PC-3 (cell line): ENCODE data around the gene DAPK1. TPM values are rescaled to one million over a fixed set of nuclear protein-coding genes. Genes with fewer than 3 reads are reported as not detected.

ENCODE experiments used
- ATAC-seq: fragments of 200-7000 bp; cut with Tn5 transposase; 2 replicates; pipeline ENCODE4 v1.9.1; 2020; ENCODE audit warnings: mild to moderate bottlenecking, moderate library complexity
- BruUV-seq: library from RNA; stranded (reverse); fragments of 400-500 nt; replicated peaks from 2 replicates; lab custom pipeline; 2021; lab: Mats Ljungman, UMichigan
- CTCF ChIA-PET: fragments of 300-600 bp; sonication (Branson Sonifier 250); formaldehyde crosslinking; loops from one replicate; lab custom pipeline; 2022; ENCODE audit warnings: antibody characterized with exemption; lab: Charles Lee
- POLR2A ChIA-PET: fragments of 300-600 bp; sonication (Branson Sonifier 250); formaldehyde crosslinking; loops from one replicate; lab custom pipeline; 2022; ENCODE audit warnings: antibody characterized with exemption; ENCODE audit not compliant: unreplicated experiment; lab: Charles Lee
- DNase-seq: peaks from one replicate; pipeline ENCODE4 v3.0.0-alpha.2; 2015
- H2AFZ ChIP-seq: fragments of 300-600 bp; sonication (generic); 2 replicates; pipeline ENCODE4 v1.6.0; 2016; ENCODE audit warnings: antibody characterized with exemption, low read length
- H3F3A ChIP-seq: fragments of 300-600 bp; sonication (generic); one replicate; pipeline ENCODE4 v1.6.0; 2017; ENCODE audit warnings: antibody characterized with exemption, low read length, control low read depth, mild to moderate bottlenecking; ENCODE audit not compliant: unreplicated experiment
- H3K27ac ChIP-seq: fragments of 300-600 bp; sonication (generic); 2 replicates; pipeline ENCODE4 v1.5.1; 2016; ENCODE audit warnings: mild to moderate bottlenecking, low read length
- H3K27me3 ChIP-seq: fragments of 300-600 bp; sonication (generic); 2 replicates; pipeline ENCODE4 v1.6.1; 2016; ENCODE audit warnings: low read length, mixed read lengths
- H3K36me3 ChIP-seq: fragments of 300-600 bp; sonication (generic); 2 replicates; pipeline ENCODE4 v1.6.1; 2016; ENCODE audit warnings: low read depth, mixed run types, low read length, mixed read lengths
- H3K4me1 ChIP-seq: fragments of 300-600 bp; sonication (generic); 2 replicates; pipeline ENCODE4 v1.5.1; 2016; ENCODE audit warnings: low read length; ENCODE audit not compliant: insufficient read depth
- H3K4me2 ChIP-seq: fragments of 300-600 bp; sonication (generic); 2 replicates; pipeline ENCODE4 v1.6.0; 2016; ENCODE audit warnings: low read length
- H3K4me3 ChIP-seq: fragments of 300-600 bp; sonication (generic); 2 replicates; pipeline ENCODE4 v1.5.1; 2016; ENCODE audit warnings: mild to moderate bottlenecking, low read length, mixed read lengths
- H3K79me2 ChIP-seq: fragments of 300-600 bp; sonication (generic); 2 replicates; pipeline ENCODE4 v1.6.1; 2017; ENCODE audit warnings: low read length, mixed read lengths
- H3K9ac ChIP-seq: fragments of 300-600 bp; sonication (generic); 2 replicates; pipeline ENCODE4 v1.6.0; 2016; ENCODE audit warnings: mild to moderate bottlenecking, low read length
- H3K9me2 ChIP-seq: fragments of 300-600 bp; sonication (generic); replicated peaks from 2 replicates; pipeline ENCODE4 v1.6.1; 2016; ENCODE audit warnings: mixed run types, low read length, mixed read lengths
- H3K9me3 ChIP-seq: fragments of 300-600 bp; sonication (generic); 2 replicates; pipeline ENCODE4 v1.6.1; 2016; ENCODE audit warnings: low read length, mixed read lengths
- H4K20me1 ChIP-seq: fragments of 300-600 bp; sonication (generic); 2 replicates; pipeline ENCODE4 v1.6.1; 2016; ENCODE audit warnings: low read length, mixed read lengths
- CTCF ChIP-seq: fragments of 300-600 bp; sonication (generic); conservative IDR thresholded peaks from 2 replicates; pipeline ENCODE4 v1.5.1; 2017; ENCODE audit warnings: antibody characterized with exemption, low read depth, mild to moderate bottlenecking, low read length
- EZH2 ChIP-seq: fragments of 300-600 bp; sonication (generic); IDR thresholded peaks from one replicate; pipeline ENCODE4 v1.6.1; 2017; ENCODE audit warnings: antibody characterized with exemption, mild to moderate bottlenecking, low read length; ENCODE audit not compliant: unreplicated experiment
- EZH2phosphoT487 ChIP-seq: fragments of 300-600 bp; sonication (generic); IDR thresholded peaks from 2 replicates; pipeline ENCODE4 v1.6.1; 2018; ENCODE audit warnings: mild to moderate bottlenecking, antibody characterized with exemption, low read length, borderline replicate concordance
- intact Hi-C: fragments of 100-400 bp; cut with micrococcal nuclease; formaldehyde crosslinking; loops from 2 replicates; pipeline ENCODE4 v1.9.0; 2023
- total RNA-seq: library from RNA; depleted of rRNA; stranded (reverse); fragments of >200 nt; gene quantifications from 2 replicates; pipeline ENCODE4 v1.2.3, GENCODE V29; 2014

Gene DAPK1
- total RNA-seq, 1 experiment from 2014 or later = not detected

- no peak for TF ChIP-seq EZH2phosphoT487
- TF ChIP-seq EZH2 = no peak
- TF ChIP-seq CTCF = no peak
- no peaks in the 10 kb centered on the region for H4K20me1 ChIP-seq
- no peaks in the 10 kb centered on the region for H3K9me2 ChIP-seq
- no peaks in the 10 kb centered on the region for H3K36me3 ChIP-seq
- no peaks in the 10 kb centered on the region for H3K79me2 ChIP-seq
- POLR2A ChIA-PET = no interaction called here
- H3K4me1 ChIP-seq = no peaks in the 10 kb centered on the region
- H3K27ac ChIP-seq = no peak overlapping the region
- ATAC-seq (no peak), DNase-seq (no peak)
- H3F3A ChIP-seq = no peaks in the 10 kb centered on the region
- H2AFZ ChIP-seq = no peak overlapping the region
- H3K4me2 ChIP-seq = no peak overlapping the region
- H3K4me3 ChIP-seq = no peak overlapping the region
- CTCF ChIA-PET = no interaction called here
- H3K27me3 ChIP-seq = peaks cover 4% of the 10 kb centered on the region; the same call in 1 of the 2 replicates
- intact Hi-C loops = no loop called here
- H3K9me3 ChIP-seq = no peaks in the 10 kb centered on the region
- no peak overlapping the region for H3K9ac ChIP-seq
- no TSS peak for BruUV-seq
Observed at GRCh38 chr9:87630266-87630665, 132.6 kb downstream of the DAPK1 start.

- POLR2A ChIA-PET = no interaction called here
- H3K27ac ChIP-seq = no peak overlapping the region
- TF ChIP-seq EZH2phosphoT487 (no peak), CTCF (no peak), EZH2 (no peak)
- BruUV-seq = no TSS peak
- intact Hi-C loops = no loop called here
- no peak overlapping the region for H3K9ac ChIP-seq
- ATAC-seq (no peak), DNase-seq (no peak)
- no peak overlapping the region for H3K4me2 ChIP-seq
- no peaks in the 10 kb centered on the region for H3K4me1 ChIP-seq
- H3K27me3 ChIP-seq = peaks cover 4% of the 10 kb centered on the region; the same call in 1 of the 2 replicates
- no peaks in the 10 kb centered on the region for H3K9me3 ChIP-seq
- CTCF ChIA-PET = no interaction called here
- no peaks in the 10 kb centered on the region for H3K79me2 ChIP-seq
- no peaks in the 10 kb centered on the region for H3K9me2 ChIP-seq
- H3F3A ChIP-seq = no peaks in the 10 kb centered on the region
- H3K36me3 ChIP-seq = no peaks in the 10 kb centered on the region
- H2AFZ ChIP-seq = no peak overlapping the region
- no peak overlapping the region for H3K4me3 ChIP-seq
- H4K20me1 ChIP-seq = no peaks in the 10 kb centered on the region
Observed at GRCh38 chr9:87630846-87631245, 133.2 kb downstream of the DAPK1 start.

GRCh38 chr9:87635656-87636501 lies 138.2 kb downstream of the DAPK1 start:
- peaks cover 28% of the 10 kb centered on the region for H3K27me3 ChIP-seq
- ChIA-PET CTCF (no interaction called here), POLR2A (no interaction called here)
- no peak overlapping the region for H3K27ac ChIP-seq
- H3F3A ChIP-seq = no peaks in the 10 kb centered on the region
- H3K9ac ChIP-seq = no peak overlapping the region
- no peaks in the 10 kb centered on the region for H4K20me1 ChIP-seq
- ATAC-seq (no peak), DNase-seq (no peak)
- no peaks in the 10 kb centered on the region for H3K9me3 ChIP-seq
- no peaks in the 10 kb centered on the region for H3K79me2 ChIP-seq
- BruUV-seq = no TSS peak
- no peak overlapping the region for H3K4me3 ChIP-seq
- H3K9me2 ChIP-seq = no peaks in the 10 kb centered on the region
- no peaks in the 10 kb centered on the region for H3K4me1 ChIP-seq
- H3K4me2 ChIP-seq = no peak overlapping the region
- H2AFZ ChIP-seq = no peak overlapping the region
- no peak for TF ChIP-seq EZH2phosphoT487
- no peak for TF ChIP-seq EZH2
- no peak for TF ChIP-seq CTCF
- H3K36me3 ChIP-seq = no peaks in the 10 kb centered on the region
- intact Hi-C loops = no loop called here
